Measurements from ENCODE around the gene MON2. TPM values are rescaled to one million over a fixed set of nuclear protein-coding genes. Genes with fewer than 3 reads are reported as not detected.

Gene MON2
- total RNA-seq, 2 donors from 2014 or later: 99.4 to 129 TPM

- no peak for TF ChIP-seq CTCF (IDR thresholded peaks at IDR 0.05)
- TF ChIP-seq POLR2A (IDR thresholded peaks at IDR 0.05): no peak
- no peaks in the 10 kb centered on the region for H3K36me3 ChIP-seq (replicated peaks in 1 of 2; ENCODE audit: insufficient read depth in 1 of 2, low read depth in 2 of 2)
- no peak overlapping the region for H3K4me3 ChIP-seq
- no peak for DNase-seq
- ATAC-seq: no peak
- no peak overlapping the region for H3K27ac ChIP-seq
- no peaks in the 10 kb centered on the region for H3K9me3 ChIP-seq
- intact Hi-C loops (cut with DNase I): no loop called here
- 100% methylated on average over 1 of the region's 1 CpG for WGBS, 2 donors
- H3K4me1 ChIP-seq: peaks cover 15% of the 10 kb centered on the region
- no peaks in the 10 kb centered on the region for H3K27me3 ChIP-seq
Observed at GRCh38 chr12:62606654-62607053, 140.0 kb downstream of the MON2 start.

GRCh38 chr12:62613081-62613480 lies 146.5 kb downstream of the MON2 start:
- intact Hi-C loops (cut with DNase I): no loop called here
- 90 to 97% methylated on average over 1 of the region's 1 CpG for WGBS, 2 donors
- DNase-seq: no peak

GRCh38 chr12:62618319-62618718 lies 151.7 kb downstream of the MON2 start:
- Histone ChIP-seq H3K9me3 (no peaks in the 10 kb centered on the region), H3K36me3 (replicated peaks in 1 of 2; ENCODE audit: insufficient read depth in 1 of 2, low read depth in 2 of 2) (no peaks in the 10 kb centered on the region), H3K27me3 (no peaks in the 10 kb centered on the region), H3K4me3 (no peak overlapping the region), H3K4me1 (no peaks in the 10 kb centered on the region), H3K27ac (no peak overlapping the region)
- TF ChIP-seq CTCF (IDR thresholded peaks at IDR 0.05) (no peak), POLR2A (IDR thresholded peaks at IDR 0.05) (no peak)
- no peak for ATAC-seq
- intact Hi-C loops (cut with DNase I): no loop called here
- no peak for DNase-seq

More at GRCh38 chr12:62613081-62613480, 146.5 kb downstream of the MON2 start:
- no peak overlapping the region for H3K27ac ChIP-seq
- TF ChIP-seq POLR2A (IDR thresholded peaks at IDR 0.05) (no peak), CTCF (IDR thresholded peaks at IDR 0.05) (no peak)
- H3K36me3 ChIP-seq (replicated peaks in 1 of 2; ENCODE audit: insufficient read depth in 1 of 2, low read depth in 2 of 2): no peaks in the 10 kb centered on the region
- H3K4me1 ChIP-seq: no peaks in the 10 kb centered on the region
- no peaks in the 10 kb centered on the region for H3K27me3 ChIP-seq
- no peak for ATAC-seq
- H3K4me3 ChIP-seq: no peak overlapping the region
- H3K9me3 ChIP-seq: no peaks in the 10 kb centered on the region

- no peaks in the 10 kb centered on the region for H3K27me3 ChIP-seq
- 86 to 100% methylated on average over 2 of the region's 2 CpGs for WGBS, 2 donors
- no peak for DNase-seq
- intact Hi-C loops (cut with DNase I): no loop called here
- H3K4me3 ChIP-seq: no peak overlapping the region
- H3K36me3 ChIP-seq (replicated peaks in 1 of 2; ENCODE audit: insufficient read depth in 1 of 2, low read depth in 2 of 2): no peaks in the 10 kb centered on the region
- H3K9me3 ChIP-seq: no peaks in the 10 kb centered on the region
- ATAC-seq: no peak
- H3K27ac ChIP-seq: no peak overlapping the region
- no peaks in the 10 kb centered on the region for H3K4me1 ChIP-seq
- TF ChIP-seq CTCF (IDR thresholded peaks at IDR 0.05): no peak
- no peak for TF ChIP-seq POLR2A (IDR thresholded peaks at IDR 0.05)
Observed at GRCh38 chr12:62618930-62619329, 152.3 kb downstream of the MON2 start.

- H3K36me3 ChIP-seq (replicated peaks in 1 of 2; ENCODE audit: insufficient read depth in 1 of 2, low read depth in 2 of 2): no peaks in the 10 kb centered on the region
- TF ChIP-seq CTCF (IDR thresholded peaks at IDR 0.05) (no peak), POLR2A (IDR thresholded peaks at IDR 0.05) (no peak)
- ATAC-seq (no peak), DNase-seq (no peak)
- no peak overlapping the region for H3K27ac ChIP-seq
- H3K9me3 ChIP-seq: no peaks in the 10 kb centered on the region
- intact Hi-C loops (cut with DNase I): no loop called here
- no peaks in the 10 kb centered on the region for H3K27me3 ChIP-seq
- H3K4me3 ChIP-seq: no peak overlapping the region
- WGBS, 2 donors: 67% methylated on average over 8 of the region's 8 CpGs
- no peaks in the 10 kb centered on the region for H3K4me1 ChIP-seq
Observed at GRCh38 chr12:62621101-62621638, 154.5 kb downstream of the MON2 start.

Measured in body of pancreas (tissue), 4 donors.